ENCODE results near the gene ADAM21. TPM values are rescaled to one million over a fixed set of nuclear protein-coding genes. Genes with fewer than 3 reads are reported as not detected.
"Not testable (repeated sequence)": the region's sequence is repeated elsewhere in the genome, so short reads cannot be mapped to it uniquely, and the experiment has no call there.

The ADAM21 gene
- total and polyA plus RNA-seq, 2 donors (not counting 1 experiment from before 2014, with no cell fraction given): not detected

GRCh38 chr14:70454731-70455130 is 2.8 kb downstream of the ADAM21 start:
- Mint-ChIP-seq H3K27me3 (peaks cover 7% of the 10 kb centered on the region), H3K27ac (no peak overlapping the region), H3K4me1 (no peaks in the 10 kb centered on the region), H3K9me3 (ENCODE audit: insufficient read depth) (no peaks in the 10 kb centered on the region), H3K4me3 (no peak overlapping the region)
- H3K79me2 ChIP-seq (ENCODE audit: control insufficient read depth, insufficient read depth, low read length): no peaks in the 10 kb centered on the region
- H3K9ac ChIP-seq (ENCODE audit: low read length): no peak overlapping the region
- intact Hi-C loops (cut with micrococcal nuclease): loop anchor here (5.0 kb wide), 1 partner anchor 207 kb away; no protein-coding TSS in a partner anchor
- ChIA-PET CTCF (no interaction called here), POLR2A (no interaction called here)
- no peak overlapping the region for H3K4me3 ChIP-seq (ENCODE audit: control extremely low read depth in 1 of 5, extremely low read depth in 1 of 5, insufficient read depth in 1 of 5, low read depth in 2 of 5, low read length in 4 of 5)
- no peaks in the 10 kb centered on the region for H3K27me3 ChIP-seq (replicated peaks in 1 of 4; ENCODE audit: control extremely low read depth in 1 of 4, control insufficient read depth in 3 of 4, insufficient read depth in 4 of 4, low read length in 3 of 4)
- H3K4me1 ChIP-seq (ENCODE audit: control insufficient read depth in 2 of 2, insufficient read depth in 2 of 2, low read length in 2 of 2): no peaks in the 10 kb centered on the region
- no peak overlapping the region for H3K27ac ChIP-seq (ENCODE audit: low read length in 2 of 2)
- no peak overlapping the region for H2AFZ ChIP-seq (ENCODE audit: insufficient read depth, low read depth, low read length, poor library complexity, severe bottlenecking)
- WGBS (ENCODE audit: insufficient coverage): 0% methylated on average over 1 of the region's 1 CpG
- no peaks in the 10 kb centered on the region for H4K20me1 ChIP-seq (ENCODE audit: control insufficient read depth, insufficient read depth, low read length, poor library complexity, severe bottlenecking)
- TF ChIP-seq EZH2 (IDR thresholded peaks at IDR 0.05; ENCODE audit: borderline replicate concordance, insufficient read depth, low read depth, low read length, poor library complexity, severe bottlenecking) (no peak), CTCF (IDR thresholded peaks at IDR 0.05) (no peak)
- H3K36me3 ChIP-seq (replicated peaks in 1 of 2; ENCODE audit: control extremely low read depth in 1 of 2, control insufficient read depth in 1 of 2, extremely low read depth in 1 of 2, insufficient read depth in 2 of 2, low read length in 1 of 2): no peaks in the 10 kb centered on the region
- no peak overlapping the region for H3K4me2 ChIP-seq (replicated peaks; ENCODE audit: low read depth, low read length, poor library complexity, severe bottlenecking)
- ATAC-seq (ENCODE audit: low read depth): no peak
- no peak for DNase-seq
- H3K9me3 ChIP-seq (ENCODE audit: control extremely low read depth in 1 of 3, control insufficient read depth in 2 of 3, insufficient read depth in 1 of 3, low read length in 2 of 3): no peaks in the 10 kb centered on the region

- Mint-ChIP-seq H3K9me3 (ENCODE audit: insufficient read depth) (no peaks in the 10 kb centered on the region), H3K27ac (no peak overlapping the region), H3K4me3 (no peak overlapping the region), H3K27me3 (peaks cover 10% of the 10 kb centered on the region), H3K4me1 (no peaks in the 10 kb centered on the region)
- no peak for DNase-seq
- ChIA-PET POLR2A (no interaction called here), CTCF (no interaction called here)
- no peaks in the 10 kb centered on the region for H3K36me3 ChIP-seq (replicated peaks in 1 of 2; ENCODE audit: control extremely low read depth in 1 of 2, control insufficient read depth in 1 of 2, extremely low read depth in 1 of 2, insufficient read depth in 2 of 2, low read length in 1 of 2)
- H3K4me1 ChIP-seq (ENCODE audit: control insufficient read depth in 2 of 2, insufficient read depth in 2 of 2, low read length in 2 of 2): no peaks in the 10 kb centered on the region
- no peaks in the 10 kb centered on the region for H3K79me2 ChIP-seq (ENCODE audit: control insufficient read depth, insufficient read depth, low read length)
- no peak overlapping the region for H2AFZ ChIP-seq (ENCODE audit: insufficient read depth, low read depth, low read length, poor library complexity, severe bottlenecking)
- H3K4me3 ChIP-seq (ENCODE audit: control extremely low read depth in 1 of 5, extremely low read depth in 1 of 5, insufficient read depth in 1 of 5, low read depth in 2 of 5, low read length in 4 of 5): no peak overlapping the region
- intact Hi-C loops (cut with micrococcal nuclease): no loop called here
- no peaks in the 10 kb centered on the region for H3K9me3 ChIP-seq (ENCODE audit: control extremely low read depth in 1 of 3, control insufficient read depth in 2 of 3, insufficient read depth in 1 of 3, low read length in 2 of 3)
- H3K27ac ChIP-seq (ENCODE audit: low read length in 2 of 2): no peak overlapping the region
- no peaks in the 10 kb centered on the region for H3K27me3 ChIP-seq (replicated peaks in 1 of 4; ENCODE audit: control extremely low read depth in 1 of 4, control insufficient read depth in 3 of 4, insufficient read depth in 4 of 4, low read length in 3 of 4)
- H3K4me2 ChIP-seq (replicated peaks; ENCODE audit: low read depth, low read length, poor library complexity, severe bottlenecking): no peak overlapping the region
- no peak for ATAC-seq (ENCODE audit: low read depth)
- 83% methylated on average over 3 of the region's 3 CpGs for WGBS (ENCODE audit: insufficient coverage)
- H4K20me1 ChIP-seq (ENCODE audit: control insufficient read depth, insufficient read depth, low read length, poor library complexity, severe bottlenecking): no peaks in the 10 kb centered on the region
- TF ChIP-seq CTCF (IDR thresholded peaks at IDR 0.05) (no peak), EZH2 (IDR thresholded peaks at IDR 0.05; ENCODE audit: borderline replicate concordance, insufficient read depth, low read depth, low read length, poor library complexity, severe bottlenecking) (no peak)
- no peak overlapping the region for H3K9ac ChIP-seq (ENCODE audit: low read length)
Observed at GRCh38 chr14:70468731-70469130, 16.8 kb downstream of the ADAM21 start.

- H3K4me3 ChIP-seq (ENCODE audit: control extremely low read depth in 1 of 5, extremely low read depth in 1 of 5, insufficient read depth in 1 of 5, low read depth in 2 of 5, low read length in 4 of 5); H3K9me3 ChIP-seq (ENCODE audit: control extremely low read depth in 1 of 3, control insufficient read depth in 2 of 3, insufficient read depth in 1 of 3, low read length in 2 of 3); H3K27me3 ChIP-seq (replicated peaks in 1 of 4; ENCODE audit: control extremely low read depth in 1 of 4, control insufficient read depth in 3 of 4, insufficient read depth in 4 of 4, low read length in 3 of 4); H3K27ac ChIP-seq (ENCODE audit: low read length in 2 of 2); H3K9ac ChIP-seq (ENCODE audit: low read length); H3K4me1 ChIP-seq (ENCODE audit: control insufficient read depth in 2 of 2, insufficient read depth in 2 of 2, low read length in 2 of 2); H2AFZ ChIP-seq (ENCODE audit: insufficient read depth, low read depth, low read length, poor library complexity, severe bottlenecking); H3K27ac Mint-ChIP-seq; ATAC-seq (ENCODE audit: low read depth); H3K36me3 ChIP-seq (replicated peaks in 1 of 2; ENCODE audit: control extremely low read depth in 1 of 2, control insufficient read depth in 1 of 2, extremely low read depth in 1 of 2, insufficient read depth in 2 of 2, low read length in 1 of 2); DNase-seq; H3K9me3 Mint-ChIP-seq (ENCODE audit: insufficient read depth); H4K20me1 ChIP-seq (ENCODE audit: control insufficient read depth, insufficient read depth, low read length, poor library complexity, severe bottlenecking); CTCF ChIA-PET; H3K4me2 ChIP-seq (replicated peaks; ENCODE audit: low read depth, low read length, poor library complexity, severe bottlenecking); H3K4me1 Mint-ChIP-seq; H3K4me3 Mint-ChIP-seq; H3K27me3 Mint-ChIP-seq; POLR2A ChIA-PET; intact Hi-C loops (cut with micrococcal nuclease); H3K79me2 ChIP-seq (ENCODE audit: control insufficient read depth, insufficient read depth, low read length): not testable (repeated sequence)
- WGBS (ENCODE audit: insufficient coverage): 97% methylated on average over 3 of the region's 8 CpGs
Observed at GRCh38 chr14:70470863-70471563, 19.0 kb downstream of the ADAM21 start.
